Measurements from ENCODE around the gene CROT. TPM values are rescaled to one million over a fixed set of nuclear protein-coding genes. Genes with fewer than 3 reads are reported as not detected.

Gene CROT
- polyA plus RNA-seq, 2 of the 4 experiments (the other 2 are of a cell fraction) = 12.3 to 18.2 TPM

- Histone ChIP-seq H3K9me3 (no peaks in the 10 kb centered on the region), H3K4me3 (no peak overlapping the region), H3K4me2 (0 out of 3 replicates have a peak overlapping the region, but pooled peaks have one; percentile 3), H3K4me1 (peaks cover 7% of the 10 kb centered on the region; the same call in 2 of the 3 replicates), H3K27ac (peak overlapping the region; percentile 38 to 80; a peak in 5 of 6 replicates)
- ATAC-seq (no peak), DNase-seq (ENCODE audit: low read depth in 1 of 2, low spot score in 1 of 2) (peak in 1 of 2 experiments; percentile 35), FAIRE-seq (no peak)
- WGBS (ENCODE audit: missing lambda C conversion rate) = 93% methylated on average over 1 of the region's 1 CpG
- TF ChIP-seq PHF8 (IDR thresholded peaks at IDR 0.05; ENCODE audit: borderline replicate concordance, low read depth) = no peak
- TF ChIP-seq NFE2L2 (conservative IDR thresholded peaks at IDR 0.05; ENCODE audit: low read length) = peak; percentile 94
- peak; percentile 98 for TF ChIP-seq MAFK (IDR thresholded peaks at IDR 0.05; ENCODE audit: partially characterized antibody)
- no peak for TF ChIP-seq FOSL2 (IDR thresholded peaks at IDR 0.05)
- peak; percentile 14; the same call in 1 of the 2 replicates for TF ChIP-seq FOSL2 (CRISPR knock-in tag; IDR thresholded peaks at IDR 0.05)
- ChIA-PET POLR2A (no interaction called here), CTCF (interaction anchor here (0.6 kb wide), 1 partner anchor 45 kb away, joined by 3 read pairs; no protein-coding TSS in a partner anchor)
Measured at GRCh38 chr7:87370660-87371180, 25.3 kb downstream of the CROT start.

- no peak for TF ChIP-seq SMC3 (IDR thresholded peaks at IDR 0.05)
- 0 out of 4 replicates have a peak, but pooled peaks of 1 of the 2 experiments have one; percentile 15 for TF ChIP-seq CEBPB (IDR thresholded peaks at IDR 0.05)
- POLR2A ChIA-PET = no interaction called here
Measured at GRCh38 chr7:87375662-87376435, 30.4 kb downstream of the CROT start.

GRCh38 chr7:87380905-87381304 is 35.4 kb downstream of the CROT start:
- no peak overlapping the region for H3K4me3 ChIP-seq
- TF ChIP-seq CEBPB (IDR thresholded peaks at IDR 0.05) (no peak), ESRRA (IDR thresholded peaks at IDR 0.05; ENCODE audit: borderline replicate concordance, low read length) (no peak), HEYL (CRISPR knock-in tag; IDR thresholded peaks at IDR 0.05) (no peak), TP53 (CRISPR knock-in tag; IDR thresholded peaks at IDR 0.05) (no peak), EHMT2 (IDR thresholded peaks at IDR 0.05; ENCODE audit: low read depth) (no peak), FOSB (CRISPR knock-in tag; IDR thresholded peaks at IDR 0.05) (no peak), E2F6 (IDR thresholded peaks at IDR 0.05; ENCODE audit: borderline replicate concordance, low read depth) (no peak), FOSL2 (IDR thresholded peaks at IDR 0.05) (no peak), FOSL2 (CRISPR knock-in tag; IDR thresholded peaks at IDR 0.05) (no peak), NPAS2 (CRISPR knock-in tag; IDR thresholded peaks at IDR 0.05; ENCODE audit: borderline replicate concordance) (no peak), KDM1A (IDR thresholded peaks at IDR 0.05; ENCODE audit: low read depth) (no peak), ZC3H11A (IDR thresholded peaks at IDR 0.05) (no peak), HMGXB4 (CRISPR knock-in tag; IDR thresholded peaks at IDR 0.05; ENCODE audit: borderline replicate concordance) (no peak), HDAC2 (IDR thresholded peaks at IDR 0.05) (no peak)
- ATAC-seq (no peak), DNase-seq (ENCODE audit: low read depth in 1 of 2, low spot score in 1 of 2) (no peak), FAIRE-seq (no peak)
- 87% methylated on average over 5 of the region's 5 CpGs for WGBS (ENCODE audit: missing lambda C conversion rate)
- H3K27ac ChIP-seq = no peak overlapping the region
- ChIA-PET POLR2A (no interaction called here), CTCF (no interaction called here)
- peaks cover 3% of the 10 kb centered on the region; the same call in 1 of the 3 replicates for H3K4me1 ChIP-seq
- H3K4me2 ChIP-seq = no peak overlapping the region
- no peaks in the 10 kb centered on the region for H3K9me3 ChIP-seq

More at GRCh38 chr7:87375662-87376435, 30.4 kb downstream of the CROT start:
- H3K4me1 ChIP-seq = peaks cover 6% of the 10 kb centered on the region; the same call in 2 of the 3 replicates
- ATAC-seq (no peak), FAIRE-seq (no peak), DNase-seq (ENCODE audit: low read depth in 1 of 2, low spot score in 1 of 2) (no peak)
- CTCF ChIA-PET = interaction anchor here (0.7 to 0.9 kb wide), 3 partner anchors 31 to 64 kb away, joined by 3 read pairs; partner anchors contain the start of gene CROT
- no peak overlapping the region for H3K4me2 ChIP-seq
- no peaks in the 10 kb centered on the region for H3K9me3 ChIP-seq
- no peak overlapping the region for H3K27ac ChIP-seq
- 80% methylated on average over 5 of the region's 5 CpGs for WGBS (ENCODE audit: missing lambda C conversion rate)
- no peak overlapping the region for H3K4me3 ChIP-seq
